Esophagus squamous epithelium (tissue), 4 donors: ENCODE measurements around the gene MT1A.

Experiments used
- POLR2A ChIP-seq, 4 donors: fragments of 450-650 bp; IDR thresholded peaks; one replicate each; pipeline ENCODE4 v1.6.1; 2017; ENCODE audit warnings: antibody characterized with exemption in 4 of 4, mild to moderate bottlenecking in 4 of 4, moderate library complexity in 3 of 4
- TF ChIP-seq, protein P1 (sequence below), 6 experiments: fragments of 450-650 bp in 4 of 6; fragments of 200-600 bp in 2 of 6; sonication (generic) in 2 of 6; IDR thresholded peaks; one replicate each; pipeline ENCODE4 v1.5.1; 2016 to 2019; ENCODE audit warnings: antibody characterized with exemption in 6 of 6, mild to moderate bottlenecking in 4 of 6, moderate library complexity in 4 of 6

GRCh38 chr16:56618138-56618537 lies 20.3 kb upstream of the MT1A start:
- TF ChIP-seq, protein P1, sequence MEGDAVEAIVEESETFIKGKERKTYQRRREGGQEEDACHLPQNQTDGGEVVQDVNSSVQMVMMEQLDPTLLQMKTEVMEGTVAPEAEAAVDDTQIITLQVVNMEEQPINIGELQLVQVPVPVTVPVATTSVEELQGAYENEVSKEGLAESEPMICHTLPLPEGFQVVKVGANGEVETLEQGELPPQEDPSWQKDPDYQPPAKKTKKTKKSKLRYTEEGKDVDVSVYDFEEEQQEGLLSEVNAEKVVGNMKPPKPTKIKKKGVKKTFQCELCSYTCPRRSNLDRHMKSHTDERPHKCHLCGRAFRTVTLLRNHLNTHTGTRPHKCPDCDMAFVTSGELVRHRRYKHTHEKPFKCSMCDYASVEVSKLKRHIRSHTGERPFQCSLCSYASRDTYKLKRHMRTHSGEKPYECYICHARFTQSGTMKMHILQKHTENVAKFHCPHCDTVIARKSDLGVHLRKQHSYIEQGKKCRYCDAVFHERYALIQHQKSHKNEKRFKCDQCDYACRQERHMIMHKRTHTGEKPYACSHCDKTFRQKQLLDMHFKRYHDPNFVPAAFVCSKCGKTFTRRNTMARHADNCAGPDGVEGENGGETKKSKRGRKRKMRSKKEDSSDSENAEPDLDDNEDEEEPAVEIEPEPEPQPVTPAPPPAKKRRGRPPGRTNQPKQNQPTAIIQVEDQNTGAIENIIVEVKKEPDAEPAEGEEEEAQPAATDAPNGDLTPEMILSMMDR (IDR thresholded peaks at IDR 0.05) = no peak
- TF ChIP-seq POLR2A (IDR thresholded peaks at IDR 0.05) = no peak
